Measurements from ENCODE around the gene NUAK1. TPM values are rescaled to one million over a fixed set of nuclear protein-coding genes. Genes with fewer than 3 reads are reported as not detected.

The NUAK1 gene
- total RNA-seq, 1 donor from 2014 or later, result not detected

DNA sequence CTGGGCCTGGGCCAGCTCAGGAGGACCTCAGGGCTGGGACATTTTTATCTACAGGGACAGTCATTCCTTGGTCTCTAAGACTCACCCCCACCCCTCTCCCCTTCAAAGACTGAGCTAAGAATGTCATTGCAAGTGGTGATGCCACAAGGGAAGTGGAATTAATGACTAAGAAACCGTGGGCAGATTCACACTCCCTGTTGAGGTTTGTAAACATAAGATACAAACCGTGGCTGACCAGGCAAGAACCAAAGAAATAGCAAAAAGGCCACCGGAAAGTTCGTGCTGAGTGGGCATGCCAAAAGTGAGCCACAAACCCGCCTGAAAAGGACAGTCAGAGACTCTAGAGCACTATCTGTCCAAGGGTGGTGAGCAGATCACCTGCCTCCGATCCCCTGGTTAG, 25.7 kb downstream of the NUAK1 start:
- intact Hi-C loops (cut with micrococcal nuclease), result no loop called here

DNA sequence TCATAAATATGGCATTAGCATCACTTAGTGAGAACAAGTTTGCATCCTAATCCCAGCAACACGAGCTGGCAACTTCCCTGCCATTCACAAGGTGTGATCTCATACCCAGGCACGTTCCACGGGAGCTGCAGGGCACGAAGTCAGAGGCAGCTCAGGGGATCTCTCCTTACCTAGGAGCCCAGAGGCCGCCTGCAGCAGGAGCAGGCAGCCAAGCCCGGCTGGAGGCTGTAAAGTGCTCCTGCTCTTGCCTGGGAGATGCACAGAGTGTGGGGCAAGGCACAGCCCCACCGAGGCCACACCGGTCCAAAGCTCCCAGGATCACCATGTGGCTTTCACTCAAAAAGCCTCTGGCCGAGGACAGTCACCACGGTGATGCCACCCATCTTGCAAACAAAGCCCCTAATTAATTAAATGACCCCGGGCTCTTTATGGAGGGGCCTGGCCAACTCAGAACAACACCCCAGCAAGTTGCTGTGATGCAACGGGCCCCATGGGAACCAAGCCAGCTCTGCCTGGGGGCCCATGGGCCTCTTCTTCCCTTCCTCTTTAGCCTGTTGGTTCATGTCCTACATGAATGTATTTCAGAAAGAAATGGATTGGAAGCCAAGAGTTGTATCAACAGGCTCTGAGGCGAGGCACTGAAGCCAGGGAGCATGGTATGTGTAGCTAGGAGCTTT, 26.5 kb downstream of the NUAK1 start:
- intact Hi-C loops (cut with micrococcal nuclease), result no loop called here

DNA sequence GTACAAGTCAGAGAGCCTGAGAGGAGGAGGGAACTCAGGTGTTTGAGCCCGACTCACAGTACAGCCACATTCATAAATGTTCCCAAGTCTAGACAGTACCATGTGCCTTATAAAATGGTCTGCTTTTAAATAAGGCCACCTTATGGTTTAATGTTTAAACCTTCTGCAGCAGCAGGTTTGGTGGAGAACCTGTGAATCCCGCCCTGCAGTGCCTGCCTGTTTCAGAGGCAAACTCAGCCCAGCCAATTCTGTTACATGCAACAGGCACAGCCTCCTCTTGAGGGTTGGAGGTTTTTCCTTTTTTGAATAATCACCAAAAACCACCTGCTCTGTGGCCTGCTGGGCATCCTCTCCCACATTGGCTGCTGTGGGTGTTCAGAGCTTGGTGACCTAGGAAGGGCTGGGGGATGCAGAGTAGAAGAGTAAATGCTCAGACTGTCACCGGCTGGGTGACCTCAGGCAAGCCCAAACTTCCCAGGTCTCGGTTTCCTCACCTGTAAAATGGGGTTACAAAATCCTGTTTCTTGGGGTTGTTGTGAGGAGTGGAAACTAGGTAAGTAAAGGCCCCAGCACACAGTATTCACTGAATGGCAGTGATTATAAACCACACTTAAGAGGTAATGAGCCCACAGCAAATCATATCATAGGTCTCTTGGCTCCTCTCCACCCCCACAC, 28.0 kb downstream of the NUAK1 start:
- intact Hi-C loops (cut with micrococcal nuclease), result no loop called here

DNA sequence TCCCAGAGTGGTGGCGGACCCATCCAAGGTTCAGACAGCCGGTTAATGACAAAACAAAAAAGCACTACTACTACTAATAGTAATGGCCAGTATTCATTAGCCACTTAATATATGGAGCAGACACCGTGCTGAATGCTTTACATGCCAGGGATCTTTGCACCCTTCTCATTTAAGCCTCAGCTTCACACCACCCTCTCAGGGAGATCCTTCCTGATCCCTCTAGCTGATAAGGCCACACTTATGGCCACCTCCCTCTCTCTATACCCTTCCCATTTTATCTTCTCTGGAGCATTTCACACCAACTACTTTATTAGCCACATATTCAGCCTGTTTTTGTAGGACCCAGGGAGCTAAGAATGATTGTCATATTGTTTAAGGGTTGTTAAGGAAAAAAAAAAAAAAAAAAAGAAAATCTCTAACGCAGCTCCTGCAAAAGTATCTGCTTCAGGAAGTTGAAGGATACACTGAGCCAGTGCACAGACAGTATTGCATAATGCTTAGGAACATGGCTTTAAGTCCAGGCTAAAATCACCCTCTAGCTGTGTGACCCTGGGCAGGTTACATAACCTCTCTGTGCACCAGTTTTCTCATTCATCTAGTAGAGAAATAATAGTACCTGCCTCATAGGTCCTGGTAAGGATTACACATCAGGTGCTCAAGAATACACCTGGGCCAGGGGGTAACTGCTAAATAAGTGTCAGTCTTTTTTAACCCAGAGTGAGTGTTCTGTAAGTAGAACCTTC, 29.4 kb downstream of the NUAK1 start:
- intact Hi-C loops (cut with micrococcal nuclease), result no loop called here

DNA sequence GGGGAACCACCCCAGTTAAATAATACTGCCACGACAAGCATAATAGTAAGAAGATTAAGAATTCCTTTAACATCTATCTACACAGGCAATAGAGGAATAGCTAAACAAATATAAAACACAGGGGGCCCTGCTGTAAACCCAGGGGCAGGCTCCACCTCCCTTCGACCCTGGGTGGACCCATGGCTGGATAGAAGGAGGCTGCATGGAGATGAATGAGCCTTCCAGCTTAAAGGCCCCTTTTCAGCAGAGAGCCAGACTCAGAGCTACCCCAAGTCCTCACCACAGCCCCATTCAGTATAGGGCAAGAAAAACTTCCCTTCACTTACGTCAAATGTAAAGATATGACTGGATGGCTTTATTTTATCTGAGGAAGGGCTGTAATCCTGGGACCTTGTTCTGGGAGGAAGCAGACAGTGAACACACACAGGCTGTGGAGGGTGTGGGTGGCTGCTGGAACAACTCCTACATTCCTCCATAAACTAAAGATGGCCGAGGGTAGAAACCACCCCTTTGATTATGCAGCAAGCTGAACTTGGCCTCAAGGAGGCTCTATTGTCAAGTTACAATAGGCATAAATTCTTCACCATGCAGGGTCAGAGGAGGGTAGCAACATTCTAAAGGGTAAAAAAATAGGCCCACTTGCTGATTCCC, 30.4 kb downstream of the NUAK1 start:
- intact Hi-C loops (cut with micrococcal nuclease), result no loop called here

DNA sequence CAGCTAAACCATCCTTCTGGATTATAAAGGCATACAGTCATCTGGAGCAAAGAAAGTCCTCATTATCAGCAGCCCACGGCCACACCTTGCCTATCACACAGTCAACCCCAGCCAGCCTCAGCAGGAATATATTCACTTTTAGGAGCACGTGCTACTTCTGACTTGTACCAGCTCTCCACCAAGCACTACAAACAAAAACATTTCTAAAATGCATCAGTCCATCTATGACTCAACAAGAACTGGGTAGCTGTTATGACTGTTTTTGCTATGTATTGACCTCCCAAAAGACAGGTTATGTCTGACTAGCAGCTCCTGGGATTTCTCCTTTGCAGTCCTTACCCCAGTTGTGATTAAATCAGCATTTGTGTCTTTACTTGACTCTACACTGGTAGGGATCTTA, 31.2 kb downstream of the NUAK1 start:
- intact Hi-C loops (cut with micrococcal nuclease), result no loop called here

DNA sequence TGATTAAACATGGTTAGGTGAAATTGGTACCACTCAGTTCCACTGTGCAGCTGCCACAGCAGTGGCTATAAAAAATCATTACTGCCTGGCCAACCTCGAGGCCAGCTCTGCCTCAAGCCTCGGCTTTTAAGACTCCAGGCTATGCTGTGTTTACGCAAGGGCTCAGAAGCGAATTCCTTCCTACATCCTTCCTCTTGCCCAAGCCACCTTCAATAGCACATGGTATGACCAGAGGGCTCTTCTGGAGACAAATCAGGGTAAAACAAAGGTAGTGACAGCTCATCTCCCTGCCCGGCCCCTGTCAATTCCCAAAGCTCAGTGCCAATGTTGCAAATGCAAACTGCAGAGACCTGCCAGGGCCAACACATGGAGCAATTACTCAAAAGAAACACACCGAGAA, 31.9 kb downstream of the NUAK1 start:
- intact Hi-C loops (cut with micrococcal nuclease), result no loop called here

DNA sequence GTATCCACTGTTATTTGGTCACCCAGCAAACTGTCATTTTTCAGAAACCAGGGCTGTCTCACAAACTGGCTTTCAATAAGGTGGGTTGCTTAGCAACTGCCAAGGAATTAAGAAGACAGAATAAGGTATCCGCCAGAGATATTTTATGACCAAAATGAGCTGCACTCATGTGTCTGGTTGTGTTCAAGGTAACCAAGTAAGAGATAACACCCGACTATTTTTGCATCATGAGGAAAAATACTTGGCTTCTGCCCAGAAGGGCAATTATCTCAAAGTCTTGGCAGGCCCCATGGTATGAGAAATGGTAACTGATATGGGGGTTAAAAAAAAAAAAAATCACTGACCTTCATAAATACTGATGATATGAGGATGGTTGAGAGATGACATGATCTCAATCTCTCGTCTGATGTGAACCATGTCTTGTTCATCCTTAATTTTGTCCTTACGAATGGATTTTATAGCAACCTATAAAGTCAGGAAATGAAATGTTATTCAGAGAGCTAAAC, 32.6 kb downstream of the NUAK1 start:
- intact Hi-C loops (cut with micrococcal nuclease), result no loop called here

DNA sequence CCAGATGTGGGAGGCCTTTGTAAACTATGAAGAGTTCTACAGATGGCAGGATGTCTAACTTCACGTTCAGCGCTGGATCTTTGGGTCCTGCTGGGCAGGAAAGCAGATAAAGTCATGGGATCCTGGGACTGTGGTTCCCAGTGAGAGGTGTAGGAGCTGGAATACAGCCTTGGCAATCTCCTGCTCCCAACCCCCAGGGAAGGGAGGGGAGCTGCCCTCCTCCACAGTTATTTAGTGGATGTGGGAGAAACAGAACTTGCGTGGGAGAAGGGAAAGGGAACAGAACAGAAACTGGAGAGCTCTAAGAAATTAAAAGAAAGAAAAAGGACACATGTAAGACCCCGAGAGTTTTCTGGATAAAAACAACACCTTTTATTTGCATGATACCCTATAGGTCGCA, 37.0 kb downstream of the NUAK1 start:
- intact Hi-C loops (cut with micrococcal nuclease), result no loop called here

DNA sequence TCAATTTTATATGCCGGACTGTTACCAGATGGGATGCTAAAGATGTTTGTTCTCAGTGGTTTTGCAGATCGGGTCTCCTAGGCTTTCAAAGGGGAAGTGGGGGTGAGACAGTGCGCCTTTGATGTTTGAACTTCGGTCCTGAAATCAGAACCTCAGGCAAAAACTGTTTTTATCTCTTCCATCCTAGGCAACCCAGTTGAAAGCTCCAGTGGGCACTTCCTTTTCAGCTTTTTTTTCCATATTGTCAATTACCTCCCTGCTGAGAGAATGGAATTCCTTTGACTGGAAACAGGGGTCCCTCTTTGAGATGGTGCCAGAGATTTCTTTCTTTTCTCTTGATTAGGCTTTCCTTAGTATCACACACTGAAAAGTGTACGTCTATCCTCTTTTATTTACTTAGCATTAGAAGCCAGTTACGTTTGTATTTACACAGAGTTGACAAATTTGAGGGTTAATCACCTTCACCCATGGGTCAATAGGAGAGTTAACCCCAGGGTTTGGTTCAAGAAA, 40.0 kb downstream of the NUAK1 start:
- intact Hi-C loops (cut with micrococcal nuclease), result no loop called here

DNA sequence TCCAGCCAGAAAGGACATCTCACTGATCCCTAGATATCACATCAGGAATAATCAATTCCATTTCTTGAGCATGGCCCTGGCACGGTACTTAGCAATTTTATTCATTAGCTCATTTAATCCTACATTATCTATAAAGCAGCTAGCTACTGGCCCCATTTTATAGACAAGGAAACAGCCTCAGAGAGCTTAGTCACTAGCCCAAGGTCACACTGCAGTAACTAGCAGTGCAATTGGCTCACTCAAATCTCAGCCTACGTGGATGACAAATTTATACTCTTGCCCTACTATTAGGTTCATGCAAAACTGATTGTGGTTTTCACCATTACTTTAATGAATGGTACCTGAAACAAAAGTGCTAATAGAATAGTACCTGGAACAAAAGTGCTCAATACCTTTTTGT, 41.7 kb downstream of the NUAK1 start:
- intact Hi-C loops (cut with micrococcal nuclease), result no loop called here

DNA sequence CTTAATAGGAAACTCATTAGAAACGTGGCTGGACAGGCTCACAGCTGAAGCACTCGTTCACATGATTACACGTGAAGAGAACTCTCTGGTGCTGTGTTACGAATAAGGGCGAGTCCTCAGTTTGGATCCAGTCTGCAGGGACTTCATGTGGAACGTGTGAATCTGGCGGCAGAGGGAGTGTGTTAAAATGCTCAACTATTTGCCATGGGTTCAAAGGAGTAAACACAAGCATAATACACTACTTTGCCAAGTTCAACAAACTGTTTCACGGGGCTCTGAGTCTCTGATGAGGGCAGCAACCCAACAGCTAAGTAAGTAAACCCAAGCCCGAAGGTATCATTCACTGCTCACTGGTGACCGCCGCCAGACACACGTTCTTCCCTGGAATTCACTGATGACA, 42.4 kb downstream of the NUAK1 start:
- intact Hi-C loops (cut with micrococcal nuclease), result no loop called here

DNA sequence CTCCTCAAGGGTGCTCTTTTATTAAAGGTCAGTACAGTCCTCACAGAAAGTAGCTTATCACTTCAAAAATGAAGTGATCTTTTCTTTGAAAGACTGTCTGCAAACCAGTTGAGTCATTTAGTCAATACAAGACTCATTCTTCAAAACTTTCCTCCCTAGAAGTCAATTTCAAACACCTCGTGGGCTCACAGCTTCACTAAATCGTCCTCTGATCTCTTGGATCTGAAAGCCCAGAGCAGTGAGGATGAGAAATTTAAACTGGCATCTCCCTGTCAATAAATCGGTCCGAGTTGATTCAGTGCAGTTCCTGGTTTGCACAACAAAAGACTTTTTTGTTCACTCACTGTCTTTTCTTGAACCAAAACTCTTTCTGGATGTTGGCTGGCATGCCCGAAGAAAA, 44.5 kb downstream of the NUAK1 start:
- intact Hi-C loops (cut with micrococcal nuclease), result no loop called here

DNA sequence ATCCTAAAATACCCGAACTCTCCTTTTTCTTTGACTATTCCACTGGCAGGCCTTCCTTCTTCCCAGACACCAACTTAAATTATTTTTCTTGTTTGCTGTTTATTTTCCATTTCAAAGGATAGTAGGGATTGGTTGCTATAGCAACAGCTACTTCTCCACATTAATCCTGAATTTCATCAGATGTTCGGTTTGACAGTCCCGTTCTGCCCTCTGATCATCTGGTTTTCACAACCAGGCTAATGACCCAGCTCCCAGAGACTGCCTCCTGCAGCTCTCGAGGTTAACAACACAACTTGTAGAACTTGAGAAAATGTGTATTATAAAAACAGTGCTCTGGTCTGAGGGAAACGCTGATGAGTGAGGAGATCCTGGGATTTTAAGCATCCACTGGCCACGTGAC, 45.5 kb downstream of the NUAK1 start:
- intact Hi-C loops (cut with micrococcal nuclease), result no loop called here

DNA sequence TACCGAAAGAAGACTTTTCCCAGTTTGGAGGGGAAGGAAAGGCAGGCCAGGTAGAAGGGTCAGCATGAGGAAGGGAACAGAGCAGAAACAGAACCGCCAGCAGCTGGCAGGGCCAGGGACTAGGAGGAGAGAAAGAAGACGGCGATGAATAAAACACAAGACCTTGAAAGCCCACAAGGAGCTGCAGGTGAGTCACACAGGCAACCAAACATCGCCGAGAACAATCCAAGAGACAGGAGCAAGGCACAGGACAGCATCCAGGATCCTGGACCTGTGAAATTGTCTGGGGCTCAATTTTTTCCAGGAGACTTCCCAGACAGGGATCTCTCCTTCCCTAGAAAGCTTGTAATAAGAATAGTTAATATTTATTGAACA, 47.3 kb downstream of the NUAK1 start:
- intact Hi-C loops (cut with micrococcal nuclease), result no loop called here

DNA sequence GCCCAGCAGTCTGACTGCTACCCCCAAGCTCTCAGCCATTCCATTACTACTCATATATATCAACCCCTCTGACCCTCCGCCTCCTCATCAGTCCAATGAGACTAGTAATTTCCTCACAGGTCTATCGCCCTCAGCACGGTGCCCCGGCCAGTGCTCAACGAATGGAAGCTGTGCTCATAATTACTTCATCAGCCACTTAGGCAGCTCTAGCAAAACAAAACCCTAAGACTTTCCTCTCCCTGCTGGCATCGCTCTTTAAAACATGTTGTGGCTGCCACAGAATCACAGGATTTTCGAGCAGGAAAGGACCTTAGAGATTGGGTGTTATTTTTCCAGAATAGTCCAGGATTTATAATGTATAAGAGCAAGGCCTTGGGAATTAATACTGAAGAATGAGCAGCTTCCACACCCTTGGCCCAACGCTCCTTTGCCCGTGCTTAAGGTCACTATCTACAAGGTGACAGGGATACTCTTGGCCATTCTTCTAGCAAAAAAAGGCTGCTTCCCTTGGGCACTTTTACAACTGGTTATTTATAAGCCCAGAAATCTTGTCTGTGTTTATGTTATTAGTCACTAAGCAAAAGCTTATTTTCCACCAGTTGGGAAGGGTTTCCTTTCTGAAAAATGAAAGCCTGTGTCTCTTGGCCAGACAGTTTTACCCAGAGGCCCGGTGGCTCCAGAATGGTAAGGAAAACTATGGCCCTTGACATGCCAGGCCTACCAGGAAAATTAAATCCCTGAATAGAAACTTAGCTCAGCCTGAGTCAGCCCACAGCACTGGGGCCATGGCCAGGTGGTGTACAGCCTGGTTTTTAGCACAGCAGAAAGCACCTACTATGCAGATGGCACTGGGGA, 47.9 kb downstream of the NUAK1 start:
- intact Hi-C loops (cut with micrococcal nuclease), result no loop called here

DNA sequence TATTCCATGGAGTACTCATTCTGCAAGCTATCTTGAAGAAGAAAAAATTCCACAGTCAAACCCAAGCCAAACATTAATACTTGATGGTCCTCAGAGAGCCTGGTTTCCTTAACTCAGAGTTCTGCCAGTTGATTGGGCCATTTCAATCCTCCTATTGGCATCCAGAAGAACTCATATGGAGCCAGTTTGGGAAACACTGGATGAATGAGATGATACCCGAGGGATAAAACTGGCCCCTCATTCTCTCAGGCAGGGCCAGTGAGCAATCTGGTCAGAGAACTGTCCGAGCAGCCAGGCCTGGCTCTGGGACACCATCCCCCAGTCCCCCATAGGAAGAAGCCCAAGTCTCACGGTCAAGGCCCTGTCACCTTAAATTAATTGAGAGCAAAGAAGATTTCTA, 48.8 kb downstream of the NUAK1 start:
- intact Hi-C loops (cut with micrococcal nuclease), result no loop called here

DNA sequence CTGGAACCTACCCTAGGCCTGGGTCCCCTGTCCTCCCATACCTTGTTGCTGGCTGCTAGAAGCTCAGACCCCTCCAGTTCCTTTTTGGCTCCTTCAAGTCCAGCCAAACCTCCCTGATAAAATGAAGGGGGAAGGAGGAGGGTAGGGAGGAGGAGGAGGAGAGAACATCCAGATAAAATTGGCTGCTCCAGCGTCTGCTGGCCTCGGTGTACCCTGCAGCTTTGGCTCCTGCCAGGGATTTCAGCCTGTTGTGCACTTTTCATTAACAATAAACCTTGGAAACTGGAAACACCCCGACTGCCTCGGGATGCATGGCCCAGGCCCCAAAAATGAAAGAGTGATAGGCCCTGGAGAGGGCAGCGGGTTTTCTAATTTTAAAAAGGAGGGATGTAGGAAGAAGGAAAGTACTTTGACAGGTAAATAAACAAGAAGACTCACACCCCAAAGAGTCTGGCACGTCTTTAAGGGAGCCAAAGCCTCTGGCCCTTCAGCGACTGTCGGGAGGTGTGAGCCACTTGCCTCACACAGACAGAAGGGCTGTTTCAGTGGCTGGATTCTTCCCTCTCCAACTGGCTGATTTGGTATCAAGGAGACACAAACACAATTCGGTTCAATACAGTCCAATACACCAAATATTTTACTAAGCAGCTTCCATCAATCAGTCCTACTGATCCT, 49.8 kb downstream of the NUAK1 start:
- intact Hi-C loops (cut with micrococcal nuclease), result no loop called here

DNA sequence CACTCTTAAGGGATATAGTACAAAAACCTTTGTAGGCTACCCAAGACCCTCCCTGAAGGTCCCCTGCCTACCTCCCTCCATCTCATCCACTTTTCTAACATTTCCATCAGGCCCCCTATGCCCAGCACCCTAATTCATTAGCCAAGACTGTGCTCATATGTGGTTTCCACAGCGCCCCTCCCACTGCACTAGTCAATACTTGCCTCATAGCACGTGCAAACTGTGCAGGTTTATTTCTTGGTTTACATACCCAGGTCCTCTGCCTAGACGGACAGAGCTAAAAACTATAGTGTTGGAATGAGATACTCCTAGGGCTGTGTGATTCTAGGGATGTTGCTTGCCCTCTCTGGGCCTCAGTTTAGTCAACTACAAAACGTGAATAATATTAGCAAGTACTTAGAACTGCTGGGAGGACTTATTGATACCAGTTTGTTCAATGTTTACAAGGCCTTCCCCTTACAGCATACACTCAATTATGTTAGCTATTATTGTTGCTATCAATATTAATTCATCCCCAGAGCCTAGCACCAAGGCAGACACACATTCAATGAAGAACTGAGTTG, 50.4 kb downstream of the NUAK1 start:
- intact Hi-C loops (cut with micrococcal nuclease), result no loop called here

DNA sequence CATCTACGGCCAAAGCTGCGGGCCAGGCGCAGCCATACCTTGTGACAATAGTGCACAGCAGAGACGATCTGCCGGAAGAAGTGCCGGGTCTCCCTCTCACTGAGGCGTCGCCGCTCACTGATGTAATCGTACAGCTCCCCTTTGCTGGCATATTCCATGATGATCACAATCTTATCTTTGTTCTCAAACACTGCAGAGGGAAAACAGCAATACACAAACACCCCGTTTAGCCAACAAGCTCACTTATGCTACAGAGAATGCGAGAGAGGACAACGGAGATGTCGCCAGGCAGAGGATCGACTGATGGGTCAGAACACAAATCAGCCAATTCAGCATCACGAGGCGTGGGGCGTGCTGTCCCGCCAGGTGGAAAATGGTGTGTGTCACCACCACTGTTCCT, 52.1 kb downstream of the NUAK1 start:
- intact Hi-C loops (cut with micrococcal nuclease), result no loop called here

All from T-helper 2 cell treated with Interferon-gamma antibody and Interleukin-4, amounts not matched to agents 100 ng/mL and 5 ng/mL, for 36 hours (primary cell).